Left ventricle myocardium inferior (tissue), 1 donor: ENCODE results near the gene FLT3LG. TPM values are rescaled to one million over a fixed set of nuclear protein-coding genes. Genes with fewer than 3 reads are reported as not detected.

Experiments
- DNase-seq: peaks from one replicate; pipeline ENCODE4 v3.0.0-alpha.2; 2020
- H3K27ac ChIP-seq: fragments of 200-600 bp; replicated peaks from 2 replicates; pipeline ENCODE4 v1.8.0; 2021
- H3K27me3 ChIP-seq: fragments of 200-600 bp; 2 replicates; pipeline ENCODE4 v1.8.0; 2021; ENCODE audit warnings: low read depth
- H3K36me3 ChIP-seq: fragments of 200-600 bp; 2 replicates; pipeline ENCODE4 v1.8.0; 2021
- H3K4me1 ChIP-seq: fragments of 200-600 bp; 2 replicates; pipeline ENCODE4 v1.8.0; 2021
- H3K4me3 ChIP-seq: fragments of 200-600 bp; 2 replicates; pipeline ENCODE4 v1.8.0; 2021; ENCODE audit warnings: mild to moderate bottlenecking, moderate library complexity
- H3K9me3 ChIP-seq: fragments of 200-600 bp; replicated peaks from 2 replicates; pipeline ENCODE4 v1.8.0; 2021
- CTCF ChIP-seq: fragments of 200-600 bp; IDR thresholded peaks from 2 replicates; pipeline ENCODE4 v1.8.0; 2021; ENCODE audit warnings: antibody characterized with exemption, mild to moderate bottlenecking, borderline replicate concordance
- intact Hi-C: fragments of 100-400 bp; cut with micrococcal nuclease; formaldehyde crosslinking; loops from one replicate; pipeline ENCODE4 v1.11.0; 2022
- total RNA-seq: library from RNA; stranded (reverse); fragmentation: NEBNext Ultra II Directional; extraction: Animal tissue kit (Norgen Biotek cat#: 25700); gene quantifications from one replicate; pipeline ENCODE4 v1.2.1, GENCODE V29; 2021
- donor health status: DM: no; HTN: yes; CAD: no; lungs with severe emphysema.

Gene FLT3LG
- total RNA-seq, 1 donor from 2014 or later: 3.1 TPM

GRCh38 chr19:49489601-49490167 is 15.7 kb downstream of the FLT3LG start:
- intact Hi-C loops: no loop called here

GRCh38 chr19:49490287-49491029 is 16.4 kb downstream of the FLT3LG start:
- Histone ChIP-seq H3K27me3 (no peaks in the 10 kb centered on the region), H3K36me3 (peaks cover 43% of the 10 kb centered on the region), H3K9me3 (no peaks in the 10 kb centered on the region), H3K4me1 (peaks cover 44% of the 10 kb centered on the region), H3K4me3 (peak overlapping the region; percentile 98), H3K27ac (peak overlapping the region; percentile 93)
- TF ChIP-seq CTCF: no peak
- DNase-seq: no peak
- intact Hi-C loops: no loop called here

More at GRCh38 chr19:49489601-49490167, 15.7 kb downstream of the FLT3LG start:
- Histone ChIP-seq H3K27ac (peak overlapping the region; percentile 93), H3K36me3 (peaks cover 45% of the 10 kb centered on the region), H3K4me1 (peaks cover 39% of the 10 kb centered on the region), H3K27me3 (no peaks in the 10 kb centered on the region), H3K4me3 (peak overlapping the region; percentile 98), H3K9me3 (no peaks in the 10 kb centered on the region)
- TF ChIP-seq CTCF: no peak
- DNase-seq: no peak

GRCh38 chr19:49491030-49491803 is 17.2 kb downstream of the FLT3LG start:
- Histone ChIP-seq H3K36me3 (peaks cover 43% of the 10 kb centered on the region), H3K4me3 (no peak overlapping the region), H3K27me3 (no peaks in the 10 kb centered on the region), H3K9me3 (no peaks in the 10 kb centered on the region), H3K4me1 (peaks cover 47% of the 10 kb centered on the region), H3K27ac (no peak overlapping the region)
- TF ChIP-seq CTCF: no peak
- no peak for DNase-seq
- intact Hi-C loops: no loop called here

GRCh38 chr19:49491804-49492572 is 18.0 kb downstream of the FLT3LG start:
- DNase-seq: no peak
- H3K4me1 ChIP-seq: peaks cover 53% of the 10 kb centered on the region
- no peaks in the 10 kb centered on the region for H3K27me3 ChIP-seq
- no peak overlapping the region for H3K4me3 ChIP-seq
- TF ChIP-seq CTCF: no peak
- intact Hi-C loops: no loop called here
- H3K36me3 ChIP-seq: peaks cover 43% of the 10 kb centered on the region
- no peaks in the 10 kb centered on the region for H3K9me3 ChIP-seq
- H3K27ac ChIP-seq: no peak overlapping the region
